Amniotic stem cell (primary cell): Measurements from ENCODE around the gene SAMD14.
A peak's percentile ranks its signal among the peaks of the same experiment; 100 is the strongest.

ENCODE experiments used
- DNase-seq: peaks from one replicate; lab custom pipeline; 2025; lab: John Stamatoyannopoulos, UW

SAMD14 gene

GRCh38 chr17:50112694-50113093 is 17.3 kb downstream of the SAMD14 start:
- DNase-seq = no peak

- DNase-seq = no peak
Observed at GRCh38 chr17:50111673-50112655, 18.0 kb downstream of the SAMD14 start.

GRCh38 chr17:50110591-50111349 is 19.2 kb downstream of the SAMD14 start:
- DNase-seq = no peak

- no peak for DNase-seq
Observed at GRCh38 chr17:50109785-50110184, 20.2 kb downstream of the SAMD14 start.

- DNase-seq = no peak
Observed at GRCh38 chr17:50109207-50109606, 20.8 kb downstream of the SAMD14 start.

GRCh38 chr17:50108556-50108955 is 21.4 kb downstream of the SAMD14 start:
- DNase-seq = no peak

- peak; percentile 67 for DNase-seq
Observed at GRCh38 chr17:50107790-50108414, 22.1 kb downstream of the SAMD14 start.

- DNase-seq = no peak
Observed at GRCh38 chr17:50106393-50107131, 23.4 kb downstream of the SAMD14 start.

- DNase-seq = no peak
Observed at GRCh38 chr17:50105811-50106210, 24.1 kb downstream of the SAMD14 start.

GRCh38 chr17:50103941-50104340 is 26.0 kb downstream of the SAMD14 start:
- no peak for DNase-seq

- DNase-seq = no peak
Observed at GRCh38 chr17:50103252-50103651, 26.7 kb downstream of the SAMD14 start.

- no peak for DNase-seq
Observed at GRCh38 chr17:50102164-50102991, 27.6 kb downstream of the SAMD14 start.

GRCh38 chr17:50101346-50102163 is 28.4 kb downstream of the SAMD14 start:
- no peak for DNase-seq

- DNase-seq = no peak
Observed at GRCh38 chr17:50100921-50101345, 29.0 kb downstream of the SAMD14 start.

- no peak for DNase-seq
Observed at GRCh38 chr17:50100480-50100883, 29.5 kb downstream of the SAMD14 start.

- DNase-seq = no peak
Observed at GRCh38 chr17:50099003-50099402, 31.0 kb downstream of the SAMD14 start.

GRCh38 chr17:50098583-50098982 is 31.4 kb downstream of the SAMD14 start:
- DNase-seq = no peak

GRCh38 chr17:50097926-50098325 is 32.0 kb downstream of the SAMD14 start:
- DNase-seq = no peak

GRCh38 chr17:50097455-50097854 is 32.5 kb downstream of the SAMD14 start:
- DNase-seq = no peak

GRCh38 chr17:50096758-50097157 is 33.2 kb downstream of the SAMD14 start:
- DNase-seq = no peak
